ENCODE measurements around the gene BOLA1. TPM values are rescaled to one million over a fixed set of nuclear protein-coding genes. Genes with fewer than 3 reads are reported as not detected.

Gene BOLA1
- total and polyA plus RNA-seq, 9 donors = 11.8 to 17.6 (median 14.4) TPM

DNA sequence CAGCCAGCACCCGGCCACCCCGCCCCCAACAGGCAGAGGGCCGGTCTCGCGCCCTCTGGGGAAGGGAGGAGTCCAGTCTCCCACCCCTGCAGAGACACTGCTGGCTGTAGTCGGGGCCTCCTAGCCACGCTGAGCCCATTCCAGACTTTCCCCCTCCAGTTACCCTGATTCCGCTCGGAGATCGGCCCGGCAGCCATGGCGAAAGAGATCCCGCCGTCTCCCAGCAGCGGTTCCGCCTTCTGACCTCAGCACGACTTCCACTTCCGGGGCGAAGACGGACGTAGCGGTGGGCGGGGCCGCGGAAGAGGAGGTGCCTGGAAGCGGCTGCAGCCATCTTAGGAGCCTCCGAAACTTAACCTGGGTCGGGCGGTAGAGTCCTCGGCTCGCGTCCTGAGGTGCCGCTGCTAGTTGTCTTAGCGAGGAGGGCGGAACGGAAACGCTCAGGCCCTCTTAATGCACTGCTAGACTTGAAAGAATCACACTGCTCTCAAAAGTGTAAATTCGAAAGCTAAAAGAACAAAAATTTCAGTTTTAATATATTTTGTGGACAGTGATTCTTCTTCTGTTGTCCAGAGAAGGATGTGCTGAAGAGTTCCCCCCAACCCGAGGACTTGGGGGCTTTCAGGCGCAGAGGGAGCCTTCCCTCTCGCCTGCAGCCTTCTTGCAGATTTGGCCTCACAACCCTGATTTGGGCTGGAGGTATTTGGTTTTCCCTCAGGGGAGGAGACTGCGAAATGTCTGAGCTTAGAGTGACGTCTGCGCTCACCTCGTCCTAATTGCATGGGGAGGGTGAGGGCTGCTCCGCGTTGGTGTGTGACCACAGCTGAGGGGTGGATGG is 28.4 kb downstream of the BOLA1 start, which contains the start of gene SF3B4:
TSS of gene SF3B4 (minus strand) at position 241 of the 838 bp plus-strand sequence. CDS start at position 197, 44 bp downstream.
- Histone ChIP-seq H3K36me3 (ENCODE audit: control insufficient read depth, insufficient read depth, low read length) (peaks cover 51% of the 10 kb centered on the region), H3K9me3 (replicated peaks; ENCODE audit: control insufficient read depth, low read depth, low read length) (no peaks in the 10 kb centered on the region), H3K4me1 (ENCODE audit: control insufficient read depth, insufficient read depth, low read length) (peaks cover 31% of the 10 kb centered on the region), H3K27me3 (ENCODE audit: control insufficient read depth, insufficient read depth, low read length) (no peaks in the 10 kb centered on the region), H3K27ac (ENCODE audit: low read length) (peak within 1 kb of the TSS; percentile 98), H3K4me3 (ENCODE audit: low read length) (peak within 1 kb of the TSS; percentile 97)
- under 1% methylated on average over 41 of the region's 47 CpGs for WGBS (ENCODE audit: insufficient coverage)
- DNase-seq = peak; percentile 98

DNA sequence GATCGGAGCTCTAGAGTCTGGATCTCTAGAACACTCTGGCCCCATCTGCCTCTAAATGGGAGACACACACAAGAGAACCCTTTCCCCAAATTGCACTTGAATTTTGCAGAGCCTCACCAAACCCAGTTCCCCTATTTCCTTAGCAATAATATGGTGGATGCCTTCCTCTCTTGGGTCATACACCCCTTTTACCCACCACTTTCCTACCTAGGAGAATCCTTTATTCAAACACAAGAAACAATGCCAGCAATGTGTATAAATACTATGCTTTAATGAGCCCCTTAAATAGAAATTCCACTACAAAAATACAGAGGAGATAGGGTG is 29.0 kb downstream of the BOLA1 start:
- H3K36me3 ChIP-seq (ENCODE audit: control insufficient read depth, insufficient read depth, low read length) = peaks cover 48% of the 10 kb centered on the region
- H3K27me3 ChIP-seq (ENCODE audit: control insufficient read depth, insufficient read depth, low read length) = no peaks in the 10 kb centered on the region
- H3K9me3 ChIP-seq (replicated peaks; ENCODE audit: control insufficient read depth, low read depth, low read length) = no peaks in the 10 kb centered on the region
- no CpG with 5 or more reads among the region's 1 CpG for WGBS (ENCODE audit: insufficient coverage)
- peak overlapping the region; percentile 97 for H3K4me3 ChIP-seq (ENCODE audit: low read length)
- peaks cover 31% of the 10 kb centered on the region for H3K4me1 ChIP-seq (ENCODE audit: control insufficient read depth, insufficient read depth, low read length)
- peak overlapping the region; percentile 98 for H3K27ac ChIP-seq (ENCODE audit: low read length)
- no peak for DNase-seq

DNA sequence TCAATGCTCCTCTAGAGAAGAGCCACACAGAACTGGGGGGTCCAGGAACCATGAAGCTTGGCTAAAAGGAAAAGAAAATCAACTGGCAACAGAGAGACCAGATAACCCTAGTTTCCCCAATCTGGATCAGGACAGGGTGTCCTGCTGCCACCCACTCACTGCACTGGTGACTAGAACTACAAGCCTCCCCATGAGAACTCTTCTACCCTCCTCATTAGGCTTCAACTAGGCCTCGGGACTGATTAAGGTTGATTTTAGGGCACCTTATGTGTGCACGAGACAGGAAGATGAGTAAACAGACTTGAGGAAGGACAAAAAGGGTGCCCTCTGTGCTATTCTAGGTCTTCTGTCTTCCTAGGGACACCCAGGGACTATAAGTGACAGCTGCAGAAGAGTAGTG is 30.5 kb downstream of the BOLA1 start:
- no peak for DNase-seq
- Histone ChIP-seq H3K27ac (ENCODE audit: low read length) (peak overlapping the region; percentile 32), H3K36me3 (ENCODE audit: control insufficient read depth, insufficient read depth, low read length) (peaks cover 37% of the 10 kb centered on the region), H3K27me3 (ENCODE audit: control insufficient read depth, insufficient read depth, low read length) (no peaks in the 10 kb centered on the region), H3K4me1 (ENCODE audit: control insufficient read depth, insufficient read depth, low read length) (peaks cover 38% of the 10 kb centered on the region), H3K9me3 (replicated peaks; ENCODE audit: control insufficient read depth, low read depth, low read length) (no peaks in the 10 kb centered on the region), H3K4me3 (ENCODE audit: low read length) (no peak overlapping the region)
- no CpG with 5 or more reads among the region's 2 CpGs for WGBS (ENCODE audit: insufficient coverage)

DNA sequence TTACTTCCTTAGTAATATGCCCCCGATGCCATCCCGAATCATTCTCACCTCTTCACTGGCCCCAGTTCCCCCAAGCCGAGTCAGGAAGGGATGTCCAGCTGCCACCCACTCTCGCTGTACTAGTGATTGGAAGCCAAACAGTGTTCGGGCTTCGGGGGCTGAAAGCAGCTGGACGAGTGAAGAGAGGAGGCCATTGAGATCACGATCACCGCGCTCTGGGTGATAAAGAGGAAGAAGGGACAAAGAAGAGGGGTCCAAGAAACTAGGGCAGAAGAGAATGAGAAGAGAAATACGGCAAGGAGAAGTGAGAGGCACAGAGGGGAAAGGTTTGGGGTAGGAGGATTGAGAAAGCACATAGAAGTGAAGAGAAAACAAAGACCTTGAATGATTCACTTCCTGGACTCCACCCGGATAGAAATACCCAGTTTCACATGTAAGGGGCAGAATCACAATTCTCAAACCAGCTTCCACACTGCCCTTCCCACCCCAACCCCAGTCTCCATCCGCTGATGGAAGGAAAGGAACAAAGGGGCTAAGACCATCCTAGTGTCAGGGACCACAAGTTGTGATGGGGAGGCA is 31.9 kb downstream of the BOLA1 start:
- Histone ChIP-seq H3K27ac (ENCODE audit: low read length) (no peak overlapping the region), H3K4me1 (ENCODE audit: control insufficient read depth, insufficient read depth, low read length) (peaks cover 48% of the 10 kb centered on the region), H3K36me3 (ENCODE audit: control insufficient read depth, insufficient read depth, low read length) (peaks cover 22% of the 10 kb centered on the region), H3K27me3 (ENCODE audit: control insufficient read depth, insufficient read depth, low read length) (no peaks in the 10 kb centered on the region), H3K9me3 (replicated peaks; ENCODE audit: control insufficient read depth, low read depth, low read length) (no peaks in the 10 kb centered on the region), H3K4me3 (ENCODE audit: low read length) (no peak overlapping the region)
- DNase-seq = no peak
- 85% methylated on average over 11 of the region's 13 CpGs for WGBS (ENCODE audit: insufficient coverage)

DNA sequence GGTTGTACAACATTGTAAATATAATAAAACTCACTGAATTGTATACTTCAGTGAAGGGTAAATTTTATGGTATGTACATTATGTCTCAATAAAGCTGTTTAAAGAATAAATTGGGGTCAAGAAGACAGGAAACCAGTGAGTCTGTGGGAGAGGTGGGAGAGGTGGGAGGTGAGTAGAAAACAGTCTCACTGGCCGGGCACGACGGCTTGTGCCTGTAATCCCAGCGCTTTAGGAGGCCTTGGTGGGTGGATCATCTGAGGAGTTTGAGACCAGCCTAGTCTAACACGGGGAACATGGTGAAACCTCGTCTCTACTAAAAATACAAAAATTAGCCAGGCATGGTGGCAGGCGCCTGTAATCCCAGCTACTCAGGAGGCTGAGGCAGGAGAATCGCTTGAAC is 33.1 kb downstream of the BOLA1 start:
- WGBS (ENCODE audit: insufficient coverage) = 95% methylated on average over 6 of the region's 8 CpGs
- Histone ChIP-seq H3K4me3 (ENCODE audit: low read length) (no peak overlapping the region), H3K27me3 (ENCODE audit: control insufficient read depth, insufficient read depth, low read length) (no peaks in the 10 kb centered on the region), H3K27ac (ENCODE audit: low read length) (no peak overlapping the region), H3K36me3 (ENCODE audit: control insufficient read depth, insufficient read depth, low read length) (peaks cover 18% of the 10 kb centered on the region), H3K9me3 (replicated peaks; ENCODE audit: control insufficient read depth, low read depth, low read length) (no peaks in the 10 kb centered on the region), H3K4me1 (ENCODE audit: control insufficient read depth, insufficient read depth, low read length) (peaks cover 51% of the 10 kb centered on the region)
- no peak for DNase-seq

DNA sequence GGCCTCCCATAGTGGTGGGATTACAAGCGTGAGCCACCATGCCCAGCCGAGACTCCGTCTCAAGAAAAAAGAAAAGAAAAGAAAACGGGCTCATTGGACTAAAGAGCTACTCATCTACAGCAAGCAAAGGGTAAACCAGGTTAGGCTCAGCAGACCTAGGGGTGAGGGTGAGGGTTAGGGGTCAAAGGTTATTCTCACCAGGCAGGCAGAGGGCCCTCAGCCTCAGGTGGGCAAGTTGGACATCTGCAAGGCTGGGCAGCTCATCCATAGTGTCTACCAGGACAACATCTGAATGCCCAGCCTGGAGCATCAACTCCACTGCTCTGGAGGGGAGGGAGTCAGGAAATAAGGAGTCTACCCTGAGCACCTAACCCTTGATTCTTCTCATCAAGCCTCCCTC is 33.8 kb downstream of the BOLA1 start:
- 100% methylated on average over 1 of the region's 4 CpGs for WGBS (ENCODE audit: insufficient coverage)
- DNase-seq = no peak
- Histone ChIP-seq H3K36me3 (ENCODE audit: control insufficient read depth, insufficient read depth, low read length) (peaks cover 18% of the 10 kb centered on the region), H3K9me3 (replicated peaks; ENCODE audit: control insufficient read depth, low read depth, low read length) (no peaks in the 10 kb centered on the region), H3K27me3 (ENCODE audit: control insufficient read depth, insufficient read depth, low read length) (no peaks in the 10 kb centered on the region), H3K4me1 (ENCODE audit: control insufficient read depth, insufficient read depth, low read length) (peaks cover 55% of the 10 kb centered on the region), H3K27ac (ENCODE audit: low read length) (no peak overlapping the region), H3K4me3 (ENCODE audit: low read length) (no peak overlapping the region)

DNA sequence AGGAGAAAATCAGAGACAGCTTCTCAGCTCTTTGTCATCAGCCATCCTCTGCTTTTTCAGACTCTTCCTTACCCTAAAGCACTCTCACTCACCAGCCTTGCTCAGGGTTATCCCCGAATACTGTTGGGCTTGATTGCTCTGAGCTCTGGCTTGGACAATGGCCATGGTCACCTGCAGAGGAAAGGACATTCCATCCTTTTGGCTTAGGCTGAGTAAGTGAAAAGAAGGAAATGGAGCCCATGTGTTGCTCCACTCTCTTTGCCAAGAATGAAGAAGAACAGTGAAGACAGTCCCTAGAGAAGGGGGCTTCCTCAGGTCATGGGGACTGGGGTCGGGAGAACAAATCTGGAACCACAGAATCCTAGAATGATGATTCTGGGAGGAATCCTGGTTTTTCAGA is 35.0 kb downstream of the BOLA1 start:
- DNase-seq = peak; percentile 85
- 33% methylated on average over 1 of the region's 2 CpGs for WGBS (ENCODE audit: insufficient coverage)
- Histone ChIP-seq H3K4me3 (ENCODE audit: low read length) (no peak overlapping the region), H3K27me3 (ENCODE audit: control insufficient read depth, insufficient read depth, low read length) (no peaks in the 10 kb centered on the region), H3K9me3 (replicated peaks; ENCODE audit: control insufficient read depth, low read depth, low read length) (no peaks in the 10 kb centered on the region), H3K36me3 (ENCODE audit: control insufficient read depth, insufficient read depth, low read length) (peaks cover 15% of the 10 kb centered on the region), H3K4me1 (ENCODE audit: control insufficient read depth, insufficient read depth, low read length) (peaks cover 55% of the 10 kb centered on the region), H3K27ac (ENCODE audit: low read length) (peak overlapping the region; percentile 15)

DNA sequence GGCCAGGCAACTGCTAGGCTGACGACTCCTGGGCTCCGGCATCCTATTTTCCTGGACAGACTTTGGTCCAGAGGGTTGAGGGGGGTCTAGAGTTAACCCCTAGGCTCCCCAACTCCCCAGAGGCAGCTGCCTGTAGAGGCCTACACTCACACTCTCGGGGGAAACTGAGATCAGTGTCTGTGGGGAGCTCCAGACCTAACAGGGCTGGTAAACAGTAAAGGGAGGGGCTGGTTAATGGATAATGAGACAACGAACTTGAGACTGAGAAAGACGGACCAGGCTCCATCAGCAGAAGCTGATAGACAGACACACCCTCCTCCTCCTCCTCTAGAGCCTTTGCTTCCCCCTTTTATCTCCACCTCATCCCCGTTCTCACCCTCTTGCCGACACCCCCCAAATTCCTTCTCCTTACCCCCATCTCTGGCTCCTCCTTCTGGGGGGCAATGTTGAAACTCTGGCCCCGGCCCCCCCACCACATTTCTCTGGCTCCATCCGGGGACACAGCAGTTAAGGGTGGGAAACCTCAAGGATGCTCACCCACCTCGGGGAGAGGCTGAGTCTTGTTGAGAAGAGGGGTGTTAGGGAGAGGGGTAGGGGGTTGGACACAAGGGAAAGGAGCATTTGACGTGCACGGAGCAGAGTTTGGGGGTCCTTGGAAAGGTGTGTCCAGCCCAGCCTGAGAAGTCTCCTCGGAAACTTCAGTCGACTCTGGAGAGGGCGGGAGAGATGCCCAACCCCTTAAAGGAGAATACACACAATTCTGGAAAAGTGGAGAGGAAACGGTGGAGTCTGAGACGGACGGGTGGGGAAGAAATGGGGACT is 37.0 kb downstream of the BOLA1 start, which contains the start of gene MTMR11:
TSS of gene MTMR11 (minus strand) at position 710 of the 822 bp plus-strand sequence. CDS start at position 478, 232 bp downstream.
- H3K4me3 ChIP-seq (ENCODE audit: low read length) = peak within 1 kb of the TSS; percentile 61
- 2% methylated on average over 7 of the region's 18 CpGs for WGBS (ENCODE audit: insufficient coverage)
- H3K27ac ChIP-seq (ENCODE audit: low read length) = peak within 1 kb of the TSS; percentile 50
- H3K9me3 ChIP-seq (replicated peaks; ENCODE audit: control insufficient read depth, low read depth, low read length) = no peaks in the 10 kb centered on the region
- peak; percentile 91 for DNase-seq
- H3K4me1 ChIP-seq (ENCODE audit: control insufficient read depth, insufficient read depth, low read length) = peaks cover 48% of the 10 kb centered on the region
- H3K27me3 ChIP-seq (ENCODE audit: control insufficient read depth, insufficient read depth, low read length) = no peaks in the 10 kb centered on the region
- H3K36me3 ChIP-seq (ENCODE audit: control insufficient read depth, insufficient read depth, low read length) = peaks cover 10% of the 10 kb centered on the region

DNA sequence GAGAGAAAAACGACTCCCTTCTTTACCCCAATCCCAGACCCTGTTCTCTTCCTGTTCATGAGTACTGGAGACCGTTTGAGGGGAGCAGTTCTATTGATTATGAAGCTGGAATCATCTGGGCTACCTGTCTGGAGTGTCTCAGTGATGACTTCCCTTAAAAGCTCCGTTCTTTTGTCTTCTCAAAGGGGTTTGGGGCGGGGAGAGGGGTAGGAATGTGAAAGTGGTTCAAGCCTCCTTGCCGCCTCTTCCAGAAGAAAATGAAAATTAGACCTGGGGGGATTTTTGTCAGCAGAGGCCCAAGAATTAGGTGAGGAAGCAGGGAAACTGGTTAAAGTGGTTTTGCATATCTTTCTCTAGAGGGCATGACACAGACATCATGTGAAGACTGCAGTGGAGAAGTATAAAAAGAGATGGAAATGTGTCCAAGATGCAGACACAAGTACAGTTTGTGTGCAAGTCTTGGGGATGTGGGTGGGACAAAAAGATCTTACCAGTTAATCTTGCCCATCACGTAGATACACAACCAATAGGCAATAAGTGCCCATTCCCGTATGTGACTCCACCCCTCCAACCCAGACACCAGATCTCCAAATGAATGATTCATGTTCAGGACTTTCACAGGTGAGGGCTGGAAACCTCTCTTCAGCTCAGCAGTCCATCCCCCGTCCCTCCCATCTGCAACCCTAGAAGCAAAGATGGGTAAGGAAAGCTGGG is 37.8 kb downstream of the BOLA1 start:
- 18% methylated on average over 3 of the region's 8 CpGs for WGBS (ENCODE audit: insufficient coverage)
- Histone ChIP-seq H3K27me3 (ENCODE audit: control insufficient read depth, insufficient read depth, low read length) (no peaks in the 10 kb centered on the region), H3K36me3 (ENCODE audit: control insufficient read depth, insufficient read depth, low read length) (peaks cover 4% of the 10 kb centered on the region), H3K4me1 (ENCODE audit: control insufficient read depth, insufficient read depth, low read length) (peaks cover 48% of the 10 kb centered on the region), H3K9me3 (replicated peaks; ENCODE audit: control insufficient read depth, low read depth, low read length) (no peaks in the 10 kb centered on the region), H3K4me3 (ENCODE audit: low read length) (peak overlapping the region; percentile 61), H3K27ac (ENCODE audit: low read length) (peak overlapping the region; percentile 50)
- peak; percentile 68 for DNase-seq
